ENCODE data around the gene SLC40A1. TPM values are rescaled to one million over a fixed set of nuclear protein-coding genes. Genes with fewer than 3 reads are reported as not detected.

Gene SLC40A1
- total RNA-seq, 3 donors from 2014 or later = 2.1 to 4.6 (median 2.4) TPM

GRCh38 chr2:189583227-189584198 is 2.9 kb upstream of the SLC40A1 start:
- ATAC-seq (no peak), DNase-seq (no peak)
- Mint-ChIP-seq H3K36me3 (ENCODE audit: insufficient read depth) (no peaks in the 10 kb centered on the region), H3K9me3 (no peaks in the 10 kb centered on the region), H3K4me1 (ENCODE audit: low read depth) (peaks cover 26% of the 10 kb centered on the region), H3K4me3 (no peak overlapping the region), H3K27me3 (ENCODE audit: low read depth) (peaks cover 22% of the 10 kb centered on the region)

- no peak for ATAC-seq
- peaks cover 33% of the 10 kb centered on the region for H3K4me1 Mint-ChIP-seq (ENCODE audit: low read depth)
Observed at GRCh38 chr2:189582809-189583192, 2.2 kb upstream of the SLC40A1 start.

GRCh38 chr2:189582140-189582808 is 1.7 kb upstream of the SLC40A1 start:
- ATAC-seq (no peak), DNase-seq (no peak)
- Mint-ChIP-seq H3K4me3 (peak overlapping the region; percentile 39), H3K27me3 (ENCODE audit: low read depth) (peaks cover 24% of the 10 kb centered on the region), H3K36me3 (ENCODE audit: insufficient read depth) (no peaks in the 10 kb centered on the region), H3K4me1 (ENCODE audit: low read depth) (peaks cover 33% of the 10 kb centered on the region), H3K9me3 (no peaks in the 10 kb centered on the region)

More at GRCh38 chr2:189582809-189583192, 2.2 kb upstream of the SLC40A1 start:
- no peaks in the 10 kb centered on the region for H3K9me3 Mint-ChIP-seq
- H3K4me3 Mint-ChIP-seq = no peak overlapping the region
- peaks cover 24% of the 10 kb centered on the region for H3K27me3 Mint-ChIP-seq (ENCODE audit: low read depth)
- no peak for DNase-seq
- no peaks in the 10 kb centered on the region for H3K36me3 Mint-ChIP-seq (ENCODE audit: insufficient read depth)

GRCh38 chr2:189581354-189582139 is 961 bp upstream of the SLC40A1 start:
- Mint-ChIP-seq H3K36me3 (ENCODE audit: insufficient read depth) (no peaks in the 10 kb centered on the region), H3K9me3 (no peaks in the 10 kb centered on the region), H3K27me3 (ENCODE audit: low read depth) (peaks cover 24% of the 10 kb centered on the region), H3K4me1 (ENCODE audit: low read depth) (peaks cover 40% of the 10 kb centered on the region), H3K4me3 (peak overlapping the region; percentile 84)
- peak; percentile 4 to 5 for ATAC-seq
- no peak for DNase-seq

- H3K9me3 Mint-ChIP-seq = no peaks in the 10 kb centered on the region
- H3K27me3 Mint-ChIP-seq (ENCODE audit: low read depth) = peaks cover 24% of the 10 kb centered on the region
- DNase-seq (peak; percentile 5), ATAC-seq (peak; percentile 43 to 44)
- H3K4me3 Mint-ChIP-seq = peak overlapping the region; percentile 84
- no peaks in the 10 kb centered on the region for H3K36me3 Mint-ChIP-seq (ENCODE audit: insufficient read depth)
- peaks cover 53% of the 10 kb centered on the region for H3K4me1 Mint-ChIP-seq (ENCODE audit: low read depth)
Observed at GRCh38 chr2:189580241-189580651, 340 bp downstream of the SLC40A1 start.

- Mint-ChIP-seq H3K9me3 (no peaks in the 10 kb centered on the region), H3K27me3 (ENCODE audit: low read depth) (peaks cover 22% of the 10 kb centered on the region), H3K36me3 (ENCODE audit: insufficient read depth) (peaks cover under 1% of the 10 kb centered on the region), H3K4me3 (peak overlapping the region; percentile 84), H3K4me1 (ENCODE audit: low read depth) (peaks cover 58% of the 10 kb centered on the region)
- ATAC-seq = no peak
- DNase-seq = no peak
Observed at GRCh38 chr2:189579585-189580186, 900 bp downstream of the SLC40A1 start.

- DNase-seq = no peak
- H3K36me3 Mint-ChIP-seq (ENCODE audit: insufficient read depth) = peaks cover 5% of the 10 kb centered on the region
- peaks cover 62% of the 10 kb centered on the region for H3K4me1 Mint-ChIP-seq (ENCODE audit: low read depth)
- no peak for ATAC-seq
- H3K9me3 Mint-ChIP-seq = no peaks in the 10 kb centered on the region
- no peak overlapping the region for H3K4me3 Mint-ChIP-seq
- H3K27me3 Mint-ChIP-seq (ENCODE audit: low read depth) = peaks cover 19% of the 10 kb centered on the region
Observed at GRCh38 chr2:189578272-189578950, 2.2 kb downstream of the SLC40A1 start.

- DNase-seq (no peak), ATAC-seq (no peak)
- H3K4me1 Mint-ChIP-seq (ENCODE audit: low read depth) = peaks cover 68% of the 10 kb centered on the region
- peaks cover 12% of the 10 kb centered on the region for H3K27me3 Mint-ChIP-seq (ENCODE audit: low read depth)
- H3K36me3 Mint-ChIP-seq (ENCODE audit: insufficient read depth) = peaks cover 14% of the 10 kb centered on the region
- H3K9me3 Mint-ChIP-seq = no peaks in the 10 kb centered on the region
- H3K4me3 Mint-ChIP-seq = no peak overlapping the region
Observed at GRCh38 chr2:189577121-189577520, 3.5 kb downstream of the SLC40A1 start.

GRCh38 chr2:189576396-189576795 is 4.2 kb downstream of the SLC40A1 start:
- peaks cover 61% of the 10 kb centered on the region for H3K4me1 Mint-ChIP-seq (ENCODE audit: low read depth)
- H3K36me3 Mint-ChIP-seq (ENCODE audit: insufficient read depth) = peaks cover 14% of the 10 kb centered on the region
- H3K9me3 Mint-ChIP-seq = no peaks in the 10 kb centered on the region
- H3K27me3 Mint-ChIP-seq (ENCODE audit: low read depth) = peaks cover 10% of the 10 kb centered on the region
- H3K4me3 Mint-ChIP-seq = no peak overlapping the region
- no peak for ATAC-seq
- no peak for DNase-seq

- no peak for DNase-seq
- no peak overlapping the region for H3K4me3 Mint-ChIP-seq
- H3K36me3 Mint-ChIP-seq (ENCODE audit: insufficient read depth) = peaks cover 14% of the 10 kb centered on the region
- no peak for ATAC-seq
- H3K9me3 Mint-ChIP-seq = no peaks in the 10 kb centered on the region
- peaks cover 6% of the 10 kb centered on the region for H3K27me3 Mint-ChIP-seq (ENCODE audit: low read depth)
- H3K4me1 Mint-ChIP-seq (ENCODE audit: low read depth) = peaks cover 63% of the 10 kb centered on the region
Observed at GRCh38 chr2:189574793-189575475, 5.7 kb downstream of the SLC40A1 start.

GRCh38 chr2:189570570-189571031 is 10.0 kb downstream of the SLC40A1 start:
- Mint-ChIP-seq H3K4me3 (no peak overlapping the region), H3K27me3 (ENCODE audit: low read depth) (no peaks in the 10 kb centered on the region), H3K4me1 (ENCODE audit: low read depth) (peaks cover 52% of the 10 kb centered on the region), H3K36me3 (ENCODE audit: insufficient read depth) (peaks cover 27% of the 10 kb centered on the region), H3K9me3 (no peaks in the 10 kb centered on the region)
- no peak for DNase-seq
- no peak for ATAC-seq

- peaks cover 31% of the 10 kb centered on the region for H3K36me3 Mint-ChIP-seq (ENCODE audit: insufficient read depth)
- no peak for DNase-seq
- no peaks in the 10 kb centered on the region for H3K27me3 Mint-ChIP-seq (ENCODE audit: low read depth)
- ATAC-seq = no peak
- no peak overlapping the region for H3K4me3 Mint-ChIP-seq
- H3K9me3 Mint-ChIP-seq = no peaks in the 10 kb centered on the region
- H3K4me1 Mint-ChIP-seq (ENCODE audit: low read depth) = peaks cover 41% of the 10 kb centered on the region
Observed at GRCh38 chr2:189569295-189569910, 11.2 kb downstream of the SLC40A1 start.
